Astrocyte (in vitro differentiated cells and primary cell): Measurements from ENCODE around the gene OCA2. TPM values are rescaled to one million over a fixed set of nuclear protein-coding genes. Genes with fewer than 3 reads are reported as not detected.

Experiments
- DNase-seq: peaks from one replicate; pipeline ENCODE4 v3.0.0-alpha.2; 2010; ENCODE audit warnings: low read depth
- FAIRE-seq: peaks from 2 replicates; lab custom pipeline; 2011; peaks lifted over from hg19 to GRCh38; lab: Jason Lieb, UNC
- H2AFZ ChIP-seq: 2 replicates; pipeline ENCODE4 v1.6.0; 2012; ENCODE audit warnings: low read depth, low read length, inconsistent platforms
- H3K27ac ChIP-seq: 2 replicates; pipeline ENCODE4 v1.5.1; 2011; ENCODE audit warnings: low read depth, low read length, inconsistent platforms
- H3K27me3 ChIP-seq: 2 replicates; pipeline ENCODE4 v1.6.0; 2011; ENCODE audit warnings: low read length, inconsistent platforms; ENCODE audit not compliant: insufficient read depth
- H3K36me3 ChIP-seq: 2 replicates; pipeline ENCODE4 v1.5.1; 2011; ENCODE audit warnings: low read length, inconsistent platforms; ENCODE audit not compliant: insufficient read depth
- H3K4me1 ChIP-seq: 2 replicates; pipeline ENCODE4 v1.5.1; 2011; ENCODE audit warnings: low read length, inconsistent platforms; ENCODE audit not compliant: insufficient read depth
- H3K4me2 ChIP-seq: 2 replicates; pipeline ENCODE4 v1.6.0; 2012; ENCODE audit warnings: low read length, inconsistent platforms
- H3K4me3 ChIP-seq: 2 replicates; pipeline ENCODE4 v1.5.1; 2011; ENCODE audit warnings: low read depth, mild to moderate bottlenecking, low read length, inconsistent platforms; ENCODE audit not compliant: insufficient read depth
- H3K79me2 ChIP-seq: 2 replicates; pipeline ENCODE4 v1.6.0; 2012; ENCODE audit warnings: mild to moderate bottlenecking, low read length, inconsistent platforms; ENCODE audit not compliant: insufficient read depth
- H3K9ac ChIP-seq: 2 replicates; pipeline ENCODE4 v1.6.0; 2012; ENCODE audit warnings: mild to moderate bottlenecking, low read length, inconsistent platforms
- H3K9me3 ChIP-seq: 2 replicates; pipeline ENCODE4 v1.5.1; 2012; ENCODE audit warnings: low read depth, mild to moderate bottlenecking, low read length, inconsistent platforms; ENCODE audit not compliant: insufficient read depth
- H4K20me1 ChIP-seq: 2 replicates; pipeline ENCODE4 v1.6.0; 2012; ENCODE audit warnings: low read length, inconsistent platforms; ENCODE audit not compliant: insufficient read depth
- H3K27ac Mint-ChIP-seq: one replicate; pipeline ENCODE4 v1.8.0; 2021; ENCODE audit warnings: mild to moderate bottlenecking, mixed read lengths; ENCODE audit not compliant: unreplicated experiment
- H3K27me3 Mint-ChIP-seq: one replicate; pipeline ENCODE4 v1.8.0; 2021; ENCODE audit warnings: low read depth, mixed read lengths; ENCODE audit not compliant: unreplicated experiment
- H3K36me3 Mint-ChIP-seq: one replicate; pipeline ENCODE4 v1.8.0; 2021; ENCODE audit warnings: low read depth, mixed read lengths; ENCODE audit not compliant: unreplicated experiment
- H3K4me1 Mint-ChIP-seq: one replicate; pipeline ENCODE4 v1.8.0; 2021; ENCODE audit warnings: low read depth, mixed read lengths; ENCODE audit not compliant: unreplicated experiment
- H3K4me3 Mint-ChIP-seq: one replicate; pipeline ENCODE4 v1.8.0; 2021; ENCODE audit warnings: mild to moderate bottlenecking, moderate library complexity, mixed read lengths; ENCODE audit not compliant: unreplicated experiment
- H3K9me3 Mint-ChIP-seq: one replicate; pipeline ENCODE4 v1.8.0; 2021; ENCODE audit warnings: mild to moderate bottlenecking, mixed read lengths; ENCODE audit not compliant: unreplicated experiment
- CTCF ChIP-seq: IDR thresholded peaks from 2 replicates; pipeline ENCODE4 v1.5.1; 2011; ENCODE audit warnings: low read depth, mild to moderate bottlenecking, inconsistent platforms, low read length, moderate library complexity; ENCODE audit not compliant: insufficient read depth
- EZH2 ChIP-seq: IDR thresholded peaks from 2 replicates; pipeline ENCODE4 v1.6.1; 2012; ENCODE audit warnings: mild to moderate bottlenecking, low read length, inconsistent platforms; ENCODE audit not compliant: insufficient read depth
- total RNA-seq: library from RNA; stranded (reverse); gene quantifications from 2 replicates; pipeline ENCODE4 v1.2.1, GENCODE V29; 2021

OCA2 gene
- total RNA-seq, 1 donor from 2014 or later: 2.9 TPM

- H3K9me3 Mint-ChIP-seq: peaks cover 2% of the 10 kb centered on the region
- H3K9ac ChIP-seq: no peak overlapping the region
Measured at GRCh38 chr15:27820232-27820631, 278.9 kb downstream of the OCA2 start.

GRCh38 chr15:27817258-27817657, 281.9 kb downstream of the OCA2 start:
- Histone ChIP-seq H3K27ac (no peak overlapping the region), H3K27me3 (no peaks in the 10 kb centered on the region), H3K4me1 (peaks cover 7% of the 10 kb centered on the region), H3K4me2 (no peak overlapping the region), H3K79me2 (no peaks in the 10 kb centered on the region), H3K9me3 (no peaks in the 10 kb centered on the region), H3K4me3 (no peak overlapping the region), H3K36me3 (no peaks in the 10 kb centered on the region), H3K9ac (no peak overlapping the region), H2AFZ (no peak overlapping the region), H4K20me1 (no peaks in the 10 kb centered on the region)
- peaks cover 11% of the 10 kb centered on the region for H3K4me1 Mint-ChIP-seq
- no peaks in the 10 kb centered on the region for H3K27me3 Mint-ChIP-seq
- H3K9me3 Mint-ChIP-seq: peaks cover 2% of the 10 kb centered on the region
- no peak overlapping the region for H3K4me3 Mint-ChIP-seq
- no peak for FAIRE-seq
- no peak overlapping the region for H3K27ac Mint-ChIP-seq
- TF ChIP-seq EZH2 (no peak), CTCF (no peak)
- peaks cover 2% of the 10 kb centered on the region for H3K36me3 Mint-ChIP-seq
- no peak for DNase-seq

More at GRCh38 chr15:27820232-27820631, 278.9 kb downstream of the OCA2 start:
- Histone ChIP-seq H3K4me1 (peaks cover 7% of the 10 kb centered on the region), H3K9me3 (no peaks in the 10 kb centered on the region), H3K27ac (no peak overlapping the region), H3K4me3 (no peak overlapping the region), H4K20me1 (no peaks in the 10 kb centered on the region), H3K4me2 (peak overlapping the region; percentile 36), H3K27me3 (no peaks in the 10 kb centered on the region), H3K79me2 (no peaks in the 10 kb centered on the region), H3K36me3 (no peaks in the 10 kb centered on the region), H2AFZ (no peak overlapping the region)
- peaks cover 11% of the 10 kb centered on the region for H3K4me1 Mint-ChIP-seq
- TF ChIP-seq CTCF (no peak), EZH2 (no peak)
- DNase-seq (peak; percentile 65), FAIRE-seq (peak; percentile 59)
- no peaks in the 10 kb centered on the region for H3K27me3 Mint-ChIP-seq
- peak overlapping the region; percentile 2 for H3K4me3 Mint-ChIP-seq
- H3K36me3 Mint-ChIP-seq: peaks cover 2% of the 10 kb centered on the region
- peak overlapping the region; percentile 41 for H3K27ac Mint-ChIP-seq

- Histone ChIP-seq H3K9me3 (no peaks in the 10 kb centered on the region), H3K27ac (no peak overlapping the region), H3K79me2 (no peaks in the 10 kb centered on the region), H3K4me2 (no peak overlapping the region), H3K4me1 (peaks cover 7% of the 10 kb centered on the region), H4K20me1 (no peaks in the 10 kb centered on the region), H3K36me3 (no peaks in the 10 kb centered on the region), H3K4me3 (no peak overlapping the region), H3K27me3 (no peaks in the 10 kb centered on the region), H3K9ac (no peak overlapping the region), H2AFZ (no peak overlapping the region)
- FAIRE-seq: no peak
- Mint-ChIP-seq H3K27ac (no peak overlapping the region), H3K27me3 (no peaks in the 10 kb centered on the region), H3K36me3 (peaks cover 2% of the 10 kb centered on the region), H3K4me1 (peaks cover 12% of the 10 kb centered on the region), H3K9me3 (peaks cover 2% of the 10 kb centered on the region), H3K4me3 (no peak overlapping the region)
- no peak for DNase-seq
- TF ChIP-seq EZH2 (no peak), CTCF (no peak)
Measured at GRCh38 chr15:27816790-27817189, 282.3 kb downstream of the OCA2 start.
